Erythroblast (primary cell): ENCODE measurements around the gene LRP1.

Source experiments
- GATA1 ChIP-seq: IDR thresholded peaks from 2 replicates; pipeline ENCODE4 v1.6.1; 2011; ENCODE audit warnings: low read depth, mild to moderate bottlenecking, control low read depth, low read length, moderate library complexity
- POLR2A ChIP-seq: IDR thresholded peaks from 2 replicates; pipeline ENCODE4 v1.6.1; 2011; ENCODE audit warnings: mild to moderate bottlenecking, low read length

DNA sequence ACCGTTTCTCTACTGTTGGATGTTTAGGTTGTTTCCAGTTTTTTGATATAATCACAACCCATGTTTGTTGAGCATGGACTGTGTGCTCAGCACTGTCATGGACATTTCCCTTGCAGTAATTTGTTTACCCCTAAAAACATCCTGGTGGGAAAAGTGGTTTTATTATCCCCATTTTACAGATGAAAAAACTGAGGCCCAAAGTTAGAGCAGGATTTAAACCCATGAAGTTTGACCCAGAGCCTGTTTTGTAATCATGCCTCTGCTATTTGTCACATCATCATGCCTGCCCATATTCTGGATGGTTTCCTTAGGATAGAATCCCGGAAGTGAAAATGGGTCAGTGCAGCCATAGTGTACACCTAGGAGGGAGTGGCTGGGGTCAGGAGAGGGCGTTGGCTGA lies 36.2 kb downstream of the LRP1 start:
- TF ChIP-seq POLR2A (no peak), GATA1 (no peak)
